GM19468 (cell line): ENCODE data around the gene PELI1.

Source experiments
- ATAC-seq: cut with Tn5 transposase; IDR thresholded peaks from one replicate; pipeline ENCODE4 v1.9.1; 2021; ENCODE audit warnings: mild to moderate bottlenecking, moderate library complexity, moderate number of reproducible peaks; ENCODE audit not compliant: unreplicated experiment; ENCODE audit errors: extremely low read depth

Gene PELI1

DNA sequence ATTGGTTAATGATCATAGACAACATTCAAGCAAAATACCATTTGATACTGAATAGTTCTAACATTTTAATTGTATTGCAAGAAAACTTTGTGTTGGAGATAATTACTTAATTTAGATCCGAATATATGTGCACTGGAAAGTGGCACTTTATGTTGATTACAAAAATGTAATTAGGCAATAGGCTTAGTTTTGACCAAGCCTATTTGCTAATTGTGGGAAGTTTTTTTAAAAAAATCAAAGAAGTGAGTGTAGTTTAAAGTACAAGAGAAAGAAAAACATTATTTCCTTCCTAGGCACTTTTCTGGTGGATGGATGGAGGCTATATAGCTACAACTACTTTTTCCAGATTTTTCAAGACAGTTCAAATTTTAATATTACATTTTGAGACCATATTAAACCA is 18.3 kb upstream of the PELI1 start:
- no peak for ATAC-seq

DNA sequence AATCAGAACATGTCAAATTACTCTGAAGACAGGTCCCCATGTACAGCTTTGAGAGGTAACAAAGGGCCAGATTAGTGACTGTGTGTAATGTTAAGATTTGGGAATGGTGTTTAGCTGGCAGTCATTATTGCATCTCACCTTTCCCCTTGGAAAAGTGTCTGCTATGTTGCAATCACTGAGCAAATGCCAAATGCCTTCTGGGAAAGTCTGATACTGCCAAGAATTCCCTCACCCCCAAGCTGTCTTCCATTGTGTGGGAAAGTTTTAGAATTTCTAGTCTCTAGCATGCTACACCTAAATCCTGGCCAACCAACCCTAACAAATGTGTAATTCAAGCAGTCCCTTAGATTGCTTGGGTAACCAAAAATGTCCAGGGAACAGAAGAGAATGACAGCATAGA is 13.6 kb upstream of the PELI1 start:
- ATAC-seq: no peak

DNA sequence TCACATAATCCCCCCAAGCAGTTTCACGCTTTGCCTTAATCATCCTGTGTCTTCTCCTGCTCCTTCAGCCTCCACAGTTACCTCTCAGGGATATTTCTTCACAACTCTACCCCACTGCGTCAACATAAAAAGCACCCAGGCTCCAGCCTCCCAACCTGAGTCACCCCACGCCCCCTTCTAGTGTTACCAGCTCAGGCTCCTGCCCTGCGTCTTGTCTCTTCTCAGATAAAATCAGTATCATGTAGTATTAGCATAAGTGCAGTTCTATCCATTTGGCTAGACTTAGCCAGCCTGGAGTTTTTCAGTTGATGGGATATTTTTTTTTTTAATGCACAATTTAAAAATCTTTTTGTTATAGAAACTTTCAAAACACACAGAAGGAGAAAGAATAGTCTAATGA is 9.6 kb upstream of the PELI1 start:
- ATAC-seq: no peak

DNA sequence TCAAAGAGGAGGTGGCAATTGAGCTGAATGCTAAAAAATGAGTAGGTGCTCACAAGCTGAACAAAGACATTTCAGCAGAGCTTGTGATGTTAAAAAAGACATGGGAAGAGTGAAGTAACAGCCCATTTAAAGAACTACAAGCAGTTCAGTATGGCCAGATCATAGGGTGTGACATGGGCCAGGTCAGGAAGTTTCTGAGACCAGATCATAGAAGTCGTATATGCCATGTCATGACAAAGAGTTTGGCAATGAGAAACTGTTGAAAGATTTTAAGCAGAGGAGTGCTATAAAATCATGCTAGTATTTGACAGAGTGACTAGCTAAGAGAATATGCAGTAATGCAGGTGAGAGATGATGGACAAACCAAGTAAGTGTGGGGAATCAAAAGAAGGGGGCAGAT is 7.3 kb upstream of the PELI1 start:
- no peak for ATAC-seq

DNA sequence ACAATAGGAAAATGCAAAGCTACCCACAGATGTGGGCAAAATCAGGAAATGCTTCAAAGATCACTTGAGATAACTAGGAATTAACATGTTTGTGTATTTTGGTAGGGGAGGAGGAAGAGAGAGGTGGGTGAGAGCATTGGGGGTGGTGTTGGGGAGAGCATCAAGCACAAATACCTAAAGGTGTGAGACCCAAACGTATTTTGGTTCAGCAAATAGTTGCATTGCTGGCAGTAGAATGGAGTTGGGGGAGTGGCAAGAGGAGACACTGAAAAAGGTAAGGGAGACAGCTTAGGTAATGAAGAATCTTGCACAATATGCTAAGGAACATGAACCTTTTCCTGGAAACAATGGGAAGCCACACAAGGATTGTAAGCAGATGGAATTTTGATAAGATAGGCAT is 1.5 kb upstream of the PELI1 start:
- ATAC-seq: no peak

DNA sequence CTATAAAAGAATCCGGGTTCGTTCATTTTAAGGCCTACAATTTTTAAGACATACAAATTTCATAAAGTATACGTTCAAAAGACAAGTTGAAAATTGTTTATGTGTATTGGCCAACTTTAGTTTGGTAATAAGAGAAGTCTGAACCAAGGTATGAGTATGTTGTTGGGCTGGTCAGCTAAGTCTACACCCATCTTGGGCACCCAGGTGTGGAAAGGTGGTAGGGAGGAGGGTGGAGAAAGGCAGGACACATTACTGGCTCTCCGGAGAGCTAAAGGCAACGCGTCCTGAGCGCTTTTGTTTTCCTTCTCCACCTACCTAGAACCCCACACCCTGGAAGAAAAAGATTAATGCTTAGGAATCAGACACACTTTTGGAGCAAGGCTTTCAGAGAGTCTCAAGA is 899 bp upstream of the PELI1 start:
- ATAC-seq: no peak

DNA sequence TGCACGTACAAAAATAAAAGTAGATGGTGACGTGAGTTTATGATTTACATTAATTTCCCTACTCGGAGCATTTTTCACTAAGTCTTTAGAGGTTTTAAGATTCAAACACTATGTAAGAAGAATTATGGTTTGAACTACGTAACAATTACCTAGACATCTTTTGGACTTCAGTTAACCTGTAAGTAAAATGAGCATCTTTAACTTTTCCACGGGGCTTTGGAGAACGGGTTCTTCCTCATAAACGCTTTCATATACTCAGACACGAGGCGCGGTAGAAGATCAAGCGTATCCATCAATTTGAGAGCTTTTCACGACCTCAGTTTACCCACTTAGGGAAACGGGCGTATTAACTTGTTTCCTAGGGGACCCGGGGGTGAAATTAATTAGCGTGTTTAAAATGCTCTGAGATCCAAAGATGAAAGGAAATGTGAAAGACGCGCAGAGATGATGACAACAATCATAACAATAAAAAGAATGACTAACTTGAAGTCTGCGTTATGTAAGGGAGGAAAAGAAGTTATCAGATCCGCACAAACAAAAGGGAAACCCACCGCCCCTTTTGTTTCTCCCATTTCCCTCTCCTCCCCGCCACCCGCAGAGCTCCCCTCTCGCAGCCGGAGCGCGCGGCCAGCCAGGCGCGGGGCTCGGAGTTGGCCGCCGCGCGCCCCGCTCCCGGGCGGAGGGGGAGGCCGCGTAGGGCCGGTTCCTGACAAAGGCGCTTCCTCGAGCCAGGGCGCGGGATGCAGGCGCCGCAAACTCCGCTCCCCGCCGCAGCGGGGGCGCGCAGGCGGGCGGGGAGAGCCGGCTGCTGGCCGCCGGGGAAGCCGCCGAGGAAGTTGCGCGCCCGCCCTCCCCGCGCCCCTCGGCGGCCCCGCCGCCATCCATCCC is 807 bp downstream of the PELI1 start:
- no peak for ATAC-seq

DNA sequence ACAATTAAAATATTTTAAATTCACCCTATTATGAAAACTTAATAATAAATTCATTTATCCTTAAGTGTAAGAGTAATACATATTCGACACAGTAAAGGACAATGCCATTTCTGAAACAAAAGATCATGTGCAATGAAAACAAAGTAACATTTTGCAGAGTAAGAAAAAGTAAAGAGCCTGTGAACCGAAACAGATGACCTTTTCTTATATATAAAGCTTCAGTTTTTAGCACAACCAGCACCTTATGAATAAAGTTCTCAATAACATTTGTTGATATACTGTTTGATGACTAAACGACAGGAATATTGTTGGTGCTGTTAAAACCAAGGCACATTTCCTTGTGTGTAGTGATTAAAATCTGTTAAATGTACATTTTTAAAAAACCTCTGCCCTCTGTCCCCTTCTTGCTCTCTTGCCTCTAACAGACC is 1.5 kb downstream of the PELI1 start:
- ATAC-seq: no peak

DNA sequence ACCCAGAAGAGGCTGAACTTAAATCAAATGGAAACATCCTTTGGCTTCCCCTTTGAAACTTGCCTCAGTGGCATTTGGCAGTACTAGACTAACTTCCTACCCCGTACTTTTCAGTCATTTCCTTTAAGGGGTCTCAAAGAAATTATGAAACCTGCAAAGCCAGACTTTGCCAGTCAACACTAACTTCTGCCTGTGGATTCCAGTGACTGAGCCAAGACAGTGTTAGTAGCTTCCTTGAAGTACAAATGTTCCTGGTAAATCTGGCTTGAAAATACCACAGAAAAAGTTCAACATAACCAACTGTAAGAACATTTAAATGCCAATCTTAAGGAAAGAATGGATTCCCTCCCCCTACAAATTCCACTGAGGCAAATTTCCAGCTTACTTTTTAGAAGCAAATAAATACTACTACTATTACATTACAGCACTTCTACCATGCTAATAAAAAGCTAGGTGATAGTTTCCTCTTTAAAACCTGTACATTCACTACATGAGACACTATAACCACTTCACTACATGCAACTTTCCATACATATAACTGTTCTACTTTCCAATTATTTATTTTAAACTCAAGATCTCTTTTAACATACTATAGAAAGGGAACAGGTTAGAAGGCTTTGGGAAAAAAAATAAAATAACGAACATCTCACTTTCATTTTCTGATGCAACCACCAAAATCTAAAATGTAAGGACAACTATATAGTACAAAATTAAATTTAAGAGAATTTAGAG is 2.4 kb downstream of the PELI1 start:
- no peak for ATAC-seq

DNA sequence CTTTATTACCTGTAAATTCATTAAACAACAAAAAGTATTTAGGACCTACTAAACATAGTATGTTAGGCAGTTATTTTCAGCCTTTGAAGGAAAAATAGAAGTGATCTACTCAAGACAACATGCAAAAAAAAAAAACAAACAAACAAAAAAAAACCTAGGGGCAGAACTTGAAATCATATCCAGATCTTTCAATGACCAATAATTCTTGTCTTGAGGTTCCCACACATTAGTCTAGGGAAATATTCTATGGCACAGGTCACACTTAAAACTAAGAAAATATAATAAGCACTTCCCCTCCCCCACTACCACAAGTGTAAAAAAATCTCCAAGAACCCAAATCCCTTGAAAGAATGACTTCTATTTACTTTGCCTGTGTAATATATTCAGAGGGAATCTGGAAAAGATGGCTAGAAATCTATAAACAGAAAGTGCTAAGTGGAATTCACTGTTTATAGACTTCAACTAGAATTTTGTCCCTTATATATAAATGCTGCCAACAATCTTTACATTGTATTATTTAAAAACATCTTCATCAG is 3.5 kb downstream of the PELI1 start:
- no peak for ATAC-seq

DNA sequence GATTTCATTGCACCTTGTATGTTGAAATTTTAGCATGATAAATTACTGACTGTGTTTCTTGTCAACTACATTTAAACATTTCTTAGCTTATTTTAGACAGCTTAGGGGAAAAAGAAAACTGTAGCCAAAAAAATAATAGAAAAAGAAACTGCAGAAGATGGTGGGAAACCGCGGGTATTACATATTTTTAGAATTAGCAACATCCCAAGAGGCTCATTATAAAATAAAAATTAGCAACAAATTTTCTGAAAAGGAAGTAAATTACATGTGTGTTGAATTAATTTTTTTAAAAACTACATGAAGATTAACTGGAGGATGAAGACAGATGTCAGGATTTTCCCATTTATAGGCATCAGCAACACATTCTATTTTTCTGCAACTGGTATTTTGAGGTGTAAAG is 4.3 kb downstream of the PELI1 start:
- ATAC-seq: no peak

DNA sequence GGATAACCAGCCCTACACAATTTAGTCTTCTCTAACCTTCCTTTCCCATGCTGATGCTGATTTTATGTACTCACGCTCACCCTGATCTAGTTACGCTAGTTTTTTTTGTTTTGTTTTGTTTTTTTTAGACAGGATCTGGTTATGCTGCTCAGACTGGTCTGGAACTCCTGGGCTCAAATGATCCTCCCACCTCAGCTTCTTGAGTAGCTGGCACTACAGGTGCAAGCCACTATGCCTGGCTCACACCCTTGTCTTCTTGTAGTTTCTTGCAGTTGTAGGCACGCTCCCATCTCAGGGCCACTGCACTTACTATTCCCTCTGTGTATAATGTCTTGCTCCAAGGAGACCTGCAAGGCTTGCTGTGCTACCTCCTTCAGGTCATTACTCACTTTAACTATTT is 6.2 kb downstream of the PELI1 start:
- no peak for ATAC-seq

DNA sequence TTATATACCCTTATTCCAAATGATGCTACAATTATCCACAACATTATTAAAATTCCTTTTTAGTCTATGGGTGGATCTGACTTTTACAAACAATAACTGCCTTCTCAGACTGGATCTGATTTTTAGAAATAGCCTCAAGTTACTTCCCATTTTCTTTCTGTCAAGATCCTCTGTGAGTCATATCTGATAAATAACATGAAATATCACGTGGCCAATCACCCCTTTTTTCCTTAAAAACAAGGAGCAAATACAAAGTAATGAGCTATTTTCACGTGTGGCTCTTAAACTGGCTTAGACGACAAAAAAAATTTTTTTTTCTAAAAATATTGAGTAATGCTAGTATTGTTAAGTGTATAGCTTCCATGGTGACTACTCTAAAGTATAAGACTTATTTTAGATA is 6.7 kb downstream of the PELI1 start:
- no peak for ATAC-seq

DNA sequence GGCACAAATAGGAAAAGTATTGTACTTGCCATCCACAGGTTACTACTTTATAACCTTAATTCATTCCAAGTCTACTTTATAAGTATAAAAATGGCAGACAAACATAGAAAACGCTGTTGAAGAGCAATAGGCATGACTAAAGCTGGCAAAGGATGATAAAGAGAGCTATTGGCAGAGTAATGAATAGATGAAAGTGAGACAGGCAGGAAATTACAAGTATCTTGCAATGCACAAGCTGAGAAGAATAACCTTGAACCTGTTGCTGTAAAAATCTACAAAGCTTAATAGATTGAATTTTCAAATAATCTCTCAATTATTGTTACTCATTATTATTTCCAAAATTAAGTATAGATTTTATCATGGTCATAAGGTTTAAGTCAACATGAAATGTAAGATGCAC is 8.8 kb downstream of the PELI1 start:
- no peak for ATAC-seq

DNA sequence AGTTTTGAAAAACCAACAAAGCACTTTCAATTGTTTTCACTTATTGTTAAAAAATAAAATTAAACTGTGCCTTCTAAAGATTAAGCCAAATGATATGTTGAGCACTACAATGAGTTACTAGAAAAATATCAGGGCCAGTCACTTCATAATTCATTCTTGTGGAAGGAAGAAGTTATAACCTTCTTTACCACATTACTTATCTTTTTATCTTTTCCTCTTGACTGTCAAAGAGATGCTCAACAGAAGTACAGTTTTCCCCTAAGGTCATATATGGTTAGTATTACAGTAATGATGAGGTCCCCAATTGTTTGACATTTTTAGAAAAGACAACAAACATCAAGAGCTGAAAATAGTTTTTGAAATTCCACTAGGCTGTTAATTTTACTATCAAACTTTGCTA is 9.4 kb downstream of the PELI1 start:
- no peak for ATAC-seq

DNA sequence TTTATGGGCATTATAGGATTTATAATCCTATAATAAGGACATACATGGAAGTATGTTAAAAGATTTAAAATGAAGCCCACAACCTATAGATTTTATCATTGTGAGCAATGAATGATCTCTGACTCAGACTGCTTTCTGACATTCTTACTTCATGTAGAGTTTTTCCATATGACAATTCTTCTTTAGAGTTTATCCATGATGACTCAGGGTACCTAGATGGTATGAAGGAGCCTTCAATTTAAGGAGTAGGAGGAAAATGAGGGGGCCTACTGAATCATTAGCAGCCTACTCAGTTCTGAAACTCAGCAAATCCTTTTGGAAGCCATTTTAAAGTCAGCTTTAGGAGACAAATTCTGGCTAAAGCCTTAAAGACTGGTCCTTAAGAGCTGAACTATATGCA is 10.4 kb downstream of the PELI1 start:
- ATAC-seq: no peak

DNA sequence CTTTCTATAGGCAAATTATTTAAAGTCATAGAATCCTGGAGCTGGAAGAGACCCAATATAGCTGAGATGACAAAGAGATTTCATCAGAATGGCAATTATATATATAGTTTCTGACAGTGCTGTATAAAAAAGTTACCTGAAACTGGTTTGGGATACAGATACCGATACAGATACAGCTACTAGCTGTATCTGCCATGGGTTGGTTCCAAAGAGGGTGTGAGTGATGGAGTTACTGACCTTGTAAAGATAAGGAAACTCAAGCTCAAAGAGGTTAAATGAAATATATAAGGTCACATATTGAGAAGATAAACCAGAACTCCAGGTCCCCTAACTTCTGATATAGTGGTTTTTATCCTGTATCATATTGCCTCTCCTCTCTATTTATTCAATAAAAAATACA is 10.9 kb downstream of the PELI1 start:
- ATAC-seq: no peak

DNA sequence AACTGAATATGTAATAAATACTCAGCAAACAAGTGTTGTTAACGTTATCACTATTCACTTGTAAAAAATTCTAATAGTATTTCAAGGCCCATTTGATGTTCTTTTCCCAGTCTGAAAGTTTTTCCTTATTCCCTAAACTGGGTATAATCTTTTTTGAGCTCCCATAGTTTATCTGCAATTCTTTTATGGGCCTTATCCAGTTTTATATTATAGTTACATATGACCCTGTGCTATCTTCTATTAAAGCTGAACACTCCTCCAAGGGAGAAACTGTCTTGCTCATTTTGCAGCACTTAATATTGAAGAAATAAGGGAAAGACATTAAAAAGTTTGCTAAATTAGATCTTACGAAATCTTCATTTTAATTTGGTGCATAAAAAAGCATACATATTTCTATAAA is 13.9 kb downstream of the PELI1 start:
- no peak for ATAC-seq

DNA sequence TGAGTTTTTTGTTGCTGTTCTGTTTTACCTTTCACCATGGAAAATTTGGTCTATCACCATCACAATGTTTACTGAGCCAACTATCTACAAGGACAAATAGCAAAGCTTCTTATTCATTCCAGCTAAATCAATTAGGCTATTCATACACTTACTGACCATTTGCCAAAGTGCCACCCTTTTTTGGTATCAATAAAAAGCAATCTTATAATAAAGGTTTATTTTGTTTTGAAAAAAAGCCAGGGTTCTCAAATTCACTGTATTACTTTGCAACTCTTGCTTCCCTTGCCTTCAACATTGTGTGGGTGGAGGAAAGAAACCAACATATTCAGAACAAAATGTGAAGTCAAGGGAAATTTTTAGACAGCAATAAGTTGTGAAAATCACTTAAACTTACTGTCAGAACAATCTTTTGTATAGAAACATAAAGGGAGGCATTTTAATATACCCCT is 15.3 kb downstream of the PELI1 start:
- ATAC-seq: no peak

DNA sequence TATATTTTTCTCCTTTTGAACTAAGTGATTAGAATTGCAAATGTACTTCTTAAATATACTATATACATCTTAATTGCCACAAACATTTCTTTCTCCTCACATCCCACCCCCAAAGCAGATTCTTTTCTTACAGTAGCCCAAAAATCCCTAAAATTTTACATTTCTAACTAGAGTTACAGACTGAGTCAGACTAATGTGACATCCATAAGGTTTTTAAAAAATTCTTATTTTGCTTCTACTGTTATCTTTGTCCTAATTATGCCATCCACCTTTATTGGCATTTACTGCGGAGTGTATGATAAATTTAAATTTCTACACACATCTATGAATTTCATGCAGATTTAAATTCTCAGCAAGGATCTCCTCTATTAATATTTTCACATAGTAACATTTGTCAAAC is 15.8 kb downstream of the PELI1 start:
- ATAC-seq: no peak

DNA sequence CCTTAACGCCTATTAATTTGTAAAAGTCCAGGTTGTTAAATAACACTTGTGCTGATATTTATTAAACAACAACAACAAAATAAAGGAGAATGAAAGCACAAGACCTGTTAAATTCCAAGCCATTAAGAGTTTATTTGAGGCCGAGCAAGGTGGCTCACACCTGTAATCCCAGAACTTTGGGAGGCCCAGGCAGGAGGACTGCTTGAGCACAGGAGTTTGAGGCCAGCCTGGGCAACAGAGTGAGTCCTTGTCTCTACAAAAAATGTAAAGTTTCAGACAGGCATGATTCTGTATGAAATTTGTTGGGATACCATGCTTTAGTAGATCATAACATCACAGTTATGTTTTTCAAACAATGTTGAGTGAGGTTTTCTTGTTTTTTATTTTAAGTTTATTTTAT is 17.1 kb downstream of the PELI1 start:
- ATAC-seq: no peak
